ENCODE data around the gene MADCAM1.

- TF ChIP-seq EZH2 (IDR thresholded peaks at IDR 0.05; ENCODE audit: low read depth, low read length, severe bottlenecking) (no peak), SIX5 (IDR thresholded peaks at IDR 0.05; ENCODE audit: low read depth, low read length) (no peak), EP300 (IDR thresholded peaks at IDR 0.05; ENCODE audit: borderline replicate concordance in 1 of 2, low read depth in 2 of 2, low read length in 2 of 2) (no peak), CTCF (IDR thresholded peaks at IDR 0.05; ENCODE audit: control extremely low read depth in 1 of 3, insufficient read depth in 1 of 3, low read depth in 1 of 3, low read length in 3 of 3) (no peak), CHD1 (IDR thresholded peaks at IDR 0.05; ENCODE audit: low read depth, low read length) (no peak), USF2 (IDR thresholded peaks at IDR 0.05; ENCODE audit: low read length) (no peak), CHD2 (IDR thresholded peaks at IDR 0.05; ENCODE audit: low read length) (no peak), BACH1 (IDR thresholded peaks at IDR 0.05; ENCODE audit: low read length) (no peak), YY1 (IDR thresholded peaks at IDR 0.05; ENCODE audit: low read depth, low read length) (no peak), MAX (IDR thresholded peaks at IDR 0.05) (no peak), PHF8 (conservative IDR thresholded peaks at IDR 0.05; ENCODE audit: low read depth, low read length) (no peak), POLR2AphosphoS5 (IDR thresholded peaks at IDR 0.05; ENCODE audit: low read depth, low read length) (no peak), RFX5 (IDR thresholded peaks at IDR 0.05; ENCODE audit: borderline replicate concordance, low read depth, low read length) (no peak)
These were observed 45.4 kb downstream of the MADCAM1 start for GRCh38 chr19:541699-542098.
